ENCODE results near the gene INPP5D.
"Not testable (repeated sequence)": the region's sequence is repeated elsewhere in the genome, so short reads cannot be mapped to it uniquely, and the experiment has no call there.

INPP5D gene

GRCh38 chr2:233099820-233100191 lies 39.7 kb downstream of the INPP5D start:
- not testable (repeated sequence) for DNase-seq

DNA sequence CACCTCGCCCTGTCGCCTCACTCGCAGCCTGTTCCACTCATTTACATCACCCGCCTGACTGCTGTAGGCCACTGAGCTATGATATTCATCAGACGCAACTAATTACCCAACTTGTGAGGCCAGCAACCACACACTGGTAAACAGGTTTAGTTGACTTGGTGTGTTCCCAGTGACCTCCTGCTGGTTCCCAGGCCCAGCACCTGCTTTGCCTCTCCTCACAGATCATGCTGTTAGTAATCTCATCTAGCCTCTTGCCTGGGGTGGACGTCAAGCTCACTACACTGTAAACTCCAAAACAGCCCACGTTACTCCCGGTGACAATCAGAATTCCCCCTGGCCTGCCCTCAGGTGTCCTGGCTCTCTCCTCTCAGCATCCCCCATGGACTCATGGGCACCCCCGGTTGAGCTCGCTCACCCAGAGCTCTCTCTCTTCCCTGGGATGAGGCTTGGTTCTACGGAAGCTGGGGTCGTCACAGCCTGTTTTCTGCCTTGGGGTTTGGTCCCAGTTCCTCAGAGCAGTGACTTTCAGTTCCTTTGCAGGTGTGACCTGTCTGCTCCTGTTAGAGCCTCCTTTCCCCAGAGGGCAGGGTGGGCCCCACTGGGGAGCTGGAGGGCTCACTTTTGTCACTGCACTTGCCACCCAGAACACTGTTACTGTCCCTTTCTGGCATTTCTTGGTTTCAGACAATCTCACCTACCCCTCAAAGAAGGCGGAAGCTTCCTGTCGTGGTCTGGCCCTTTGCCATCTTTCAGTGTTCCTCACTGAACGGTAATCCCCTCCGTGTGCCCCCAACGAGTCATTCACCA lies 40.3 kb downstream of the INPP5D start:
- DNase-seq = no peak

DNA sequence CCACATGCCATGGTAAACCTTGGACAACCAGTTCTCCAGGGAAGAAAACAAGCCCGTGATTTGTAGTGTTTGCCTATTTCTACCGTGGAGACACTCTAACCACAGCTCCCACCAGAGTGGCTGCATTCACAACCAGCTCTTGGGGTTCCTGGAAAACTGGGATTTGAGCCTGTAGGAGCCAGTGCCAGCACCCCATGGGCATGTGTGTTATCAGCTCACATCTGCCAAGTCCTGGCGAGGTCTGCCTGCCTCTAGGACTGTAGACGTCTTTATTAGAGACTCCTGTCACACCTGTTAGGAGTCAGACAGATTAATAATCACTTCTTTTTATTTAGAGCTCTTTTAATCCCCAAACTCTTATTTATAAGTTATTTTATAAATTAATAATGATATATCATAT lies 41.0 kb downstream of the INPP5D start:
- DNase-seq = no peak

DNA sequence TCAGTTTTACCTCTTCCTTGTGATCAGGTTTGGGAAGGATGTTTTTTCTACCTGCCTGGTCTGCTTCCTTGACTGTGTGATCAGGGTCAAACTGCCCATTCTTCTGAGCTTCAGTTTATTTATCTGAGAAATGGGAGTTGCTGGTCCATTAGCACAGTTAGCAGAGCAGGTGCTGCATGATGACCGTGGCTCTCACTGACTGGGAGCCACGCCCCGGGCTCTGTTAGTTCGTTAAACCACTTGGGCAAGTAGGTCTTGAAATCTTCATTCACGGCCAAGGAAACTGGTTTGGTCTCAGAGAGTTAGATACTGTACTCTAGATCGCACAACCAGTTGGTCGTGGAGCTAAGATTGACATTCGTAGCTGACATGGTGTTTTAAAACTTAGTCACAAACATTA lies 41.7 kb downstream of the INPP5D start:
- no peak for DNase-seq

GRCh38 chr2:233105156-233105895 lies 45.2 kb downstream of the INPP5D start:
- no peak for DNase-seq

DNA sequence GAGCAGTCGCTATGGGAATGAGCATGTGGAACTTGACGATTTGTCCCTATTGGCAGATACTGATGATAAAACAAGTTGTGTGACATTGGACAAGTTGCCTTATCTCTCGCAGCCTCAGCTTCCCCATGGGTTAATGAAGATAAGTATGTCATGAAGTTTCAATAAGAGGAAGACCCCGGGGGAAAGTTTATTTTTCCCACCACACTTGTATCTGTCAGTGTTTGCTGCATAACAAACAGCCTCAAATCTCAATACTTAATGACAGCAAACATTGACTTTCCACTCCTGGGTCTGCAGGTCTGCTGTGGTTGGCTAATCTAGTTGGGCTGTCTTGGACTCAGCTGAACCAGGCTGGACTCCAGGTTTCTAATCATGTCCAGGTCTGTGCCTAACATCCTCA lies 45.8 kb downstream of the INPP5D start:
- DNase-seq = no peak

- no peak for DNase-seq
Observed at GRCh38 chr2:233107011-233107410, 46.9 kb downstream of the INPP5D start.

- no peak for DNase-seq
Observed at GRCh38 chr2:233107831-233108300, 47.7 kb downstream of the INPP5D start.

DNA sequence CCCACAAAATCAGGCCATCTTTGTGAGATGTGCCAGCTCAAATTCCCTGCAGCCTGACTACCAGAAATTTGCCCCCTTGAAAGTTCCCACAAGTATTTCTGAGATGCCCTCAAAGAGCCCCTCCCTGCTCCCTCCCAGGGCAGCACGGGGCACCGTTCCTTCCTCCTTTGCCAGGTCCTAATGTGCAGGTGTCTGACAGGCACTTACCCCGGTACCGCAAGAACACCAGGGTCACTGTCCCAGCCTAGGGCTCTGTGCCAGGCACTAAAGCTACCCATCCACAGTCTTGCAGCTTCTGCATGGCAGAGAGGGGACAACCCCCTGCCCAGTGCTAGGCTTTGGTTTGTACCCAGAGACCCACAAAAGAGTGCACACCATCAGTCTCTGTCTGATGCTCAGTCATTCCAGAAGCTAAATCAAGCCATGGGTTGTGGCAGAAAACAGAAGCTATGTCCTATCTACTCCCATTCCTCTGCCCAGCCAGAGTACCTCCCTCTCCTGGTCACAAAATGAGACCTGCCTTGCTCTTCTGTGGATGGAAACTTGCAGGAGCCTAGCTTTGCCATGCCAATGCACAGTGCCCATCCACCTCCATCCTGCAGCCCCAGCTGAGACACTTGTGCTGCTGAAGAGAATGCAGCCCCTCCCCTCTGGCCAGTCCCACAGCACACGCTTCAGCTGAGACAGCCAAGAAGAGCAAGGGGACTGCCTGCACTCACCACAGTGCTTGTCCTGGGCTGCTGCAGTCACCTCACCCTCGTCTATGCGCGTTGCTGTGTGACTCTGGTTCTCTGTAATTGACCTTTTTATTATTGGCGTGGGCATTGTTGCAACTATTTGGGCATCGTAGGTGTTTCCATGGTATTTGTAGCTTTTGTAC lies 48.7 kb downstream of the INPP5D start:
- no peak for DNase-seq

GRCh38 chr2:233111427-233111826 lies 51.3 kb downstream of the INPP5D start:
- no peak for DNase-seq

DNA sequence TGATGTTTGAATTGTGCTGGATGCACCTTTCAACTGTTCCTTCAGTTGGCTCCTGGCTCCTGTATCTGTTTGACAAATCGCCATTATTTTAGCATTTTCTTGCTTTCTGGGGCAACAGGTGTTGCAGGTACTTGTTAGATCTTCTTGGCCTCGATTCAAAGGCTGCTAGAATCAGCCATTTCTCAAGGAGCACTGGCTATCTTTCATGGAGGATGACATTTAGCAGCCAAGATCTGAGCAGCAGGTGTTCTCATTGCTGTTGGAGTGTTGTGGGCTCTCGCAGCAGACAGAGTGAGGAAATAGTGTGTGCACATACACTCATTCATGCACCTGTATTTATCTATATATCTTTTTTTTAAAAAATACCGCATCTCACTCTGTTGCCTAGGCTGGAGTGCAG lies 52.2 kb downstream of the INPP5D start:
- DNase-seq = no peak

- no peak for DNase-seq
Observed at GRCh38 chr2:233112776-233113452, 52.8 kb downstream of the INPP5D start.

- DNase-seq = no peak
Observed at GRCh38 chr2:233114421-233114861, 54.3 kb downstream of the INPP5D start.

DNA sequence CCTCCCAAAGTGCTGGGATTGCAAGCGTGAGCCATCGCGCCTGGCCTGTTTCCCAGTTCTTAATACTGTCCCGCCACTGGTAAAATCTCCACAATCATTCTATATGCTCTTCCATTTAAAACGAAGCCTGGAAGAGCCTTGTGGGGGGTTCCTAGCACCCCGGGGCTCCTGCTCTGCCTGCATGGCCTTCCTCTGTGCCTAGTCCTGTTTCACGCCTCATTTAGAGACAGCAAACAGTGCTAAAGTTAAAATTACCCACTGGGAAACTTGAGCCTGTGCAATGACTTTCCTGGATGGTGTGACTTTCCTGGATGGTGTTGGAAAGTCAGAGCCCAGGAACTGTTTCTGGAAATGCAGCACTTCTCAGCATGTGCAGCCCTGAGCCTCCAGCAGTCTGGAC lies 55.0 kb downstream of the INPP5D start:
- DNase-seq = no peak

DNA sequence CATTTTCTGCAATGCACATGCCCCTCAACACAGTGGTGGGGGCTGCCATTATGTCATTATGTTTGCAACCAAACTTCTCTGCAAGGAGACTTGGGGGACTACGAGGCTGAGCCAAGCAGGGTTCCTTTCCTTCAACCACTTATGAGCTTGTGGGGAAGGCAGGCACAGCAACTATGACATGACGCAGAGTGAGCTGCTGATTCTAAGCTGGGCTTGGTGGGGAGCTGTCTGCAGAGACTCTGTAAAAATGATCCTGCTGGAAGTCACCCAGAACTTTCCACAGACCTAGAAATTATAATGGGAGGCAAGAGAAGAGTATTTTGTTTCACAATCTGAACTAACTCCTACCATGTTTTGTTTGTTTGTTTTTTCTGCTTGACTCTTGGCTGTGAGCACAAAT lies 55.6 kb downstream of the INPP5D start:
- no peak for DNase-seq

GRCh38 chr2:233116946-233117345 lies 56.8 kb downstream of the INPP5D start:
- DNase-seq = no peak

DNA sequence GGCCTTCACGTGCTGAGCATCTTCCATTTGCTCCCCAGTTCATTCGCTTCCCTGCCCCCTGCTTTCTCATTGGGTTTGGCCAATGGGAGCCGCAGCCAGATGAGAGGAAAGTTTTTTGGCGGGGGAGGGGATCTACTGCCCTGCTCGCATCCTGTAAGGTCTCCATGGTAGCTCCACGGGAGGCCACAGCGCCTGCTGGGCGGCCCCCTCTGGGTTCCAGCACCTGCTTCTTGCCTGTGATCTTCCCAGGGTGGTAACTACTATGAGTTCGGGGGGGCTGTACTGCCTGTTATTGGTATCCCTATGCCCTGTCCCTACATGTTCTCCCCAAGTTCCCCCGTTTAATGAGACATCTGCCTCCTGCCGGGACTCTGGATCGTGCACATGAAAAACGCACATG lies 57.2 kb downstream of the INPP5D start:
- DNase-seq = no peak

DNA sequence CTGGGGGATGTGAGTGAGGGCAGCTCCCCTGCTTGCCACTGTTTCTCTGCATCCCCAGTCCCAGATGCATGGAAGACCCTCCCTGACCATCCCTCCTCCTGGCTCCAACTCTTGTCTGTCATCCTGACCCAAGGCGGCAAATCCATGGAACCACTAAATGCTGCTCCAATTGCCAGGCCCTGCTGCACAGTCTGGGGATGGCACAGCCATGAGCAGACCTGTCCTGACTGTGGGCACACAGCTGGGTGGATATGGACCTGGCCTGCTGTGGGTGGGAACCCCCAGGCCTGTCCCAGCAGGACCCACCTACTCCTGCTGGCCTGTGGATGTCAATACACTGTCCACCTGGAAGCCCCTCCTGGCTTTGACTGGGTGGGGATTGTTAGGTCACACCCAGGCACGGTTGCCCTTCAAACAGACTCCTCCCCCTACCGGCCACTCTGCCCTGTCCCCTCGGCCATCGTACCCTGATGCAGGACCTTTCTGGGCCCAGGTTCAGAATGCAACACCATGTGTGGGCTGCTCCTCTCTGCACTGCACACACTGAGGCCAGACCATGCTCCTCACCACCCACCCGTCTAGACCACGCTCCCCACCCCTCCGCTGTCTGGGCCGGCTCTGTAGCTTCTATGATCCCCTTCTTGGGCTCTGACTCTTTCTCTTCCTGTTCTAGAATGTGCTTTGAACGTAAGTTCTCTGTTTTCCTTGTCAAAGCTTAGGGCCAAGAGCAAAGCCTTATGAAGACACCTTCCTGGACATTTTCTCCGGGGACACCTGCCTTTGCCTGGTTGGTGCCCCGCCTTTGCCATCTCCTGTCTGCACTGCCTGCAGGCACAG lies 57.9 kb downstream of the INPP5D start:
- DNase-seq = no peak

- DNase-seq = no peak
Observed at GRCh38 chr2:233118648-233119000, 58.5 kb downstream of the INPP5D start.

DNA sequence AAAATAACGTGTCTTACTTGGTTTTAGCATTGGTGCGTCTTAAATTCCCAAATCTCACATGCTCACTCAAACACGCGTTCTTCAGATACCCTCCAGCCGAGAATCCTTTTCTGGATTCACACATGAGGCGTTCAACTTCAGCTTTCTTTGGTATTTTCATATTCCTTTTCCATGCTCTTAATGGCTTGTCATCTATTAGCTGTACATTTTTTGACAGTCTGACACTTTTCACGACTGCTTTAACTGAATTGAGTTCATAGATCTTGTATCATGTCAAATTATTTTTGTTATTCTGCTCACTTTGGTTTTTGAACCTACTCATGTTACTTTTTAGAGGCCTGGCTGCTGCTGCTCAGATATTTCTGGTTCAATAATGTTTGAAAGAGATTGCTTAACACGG lies 59.0 kb downstream of the INPP5D start:
- DNase-seq = no peak

DNA sequence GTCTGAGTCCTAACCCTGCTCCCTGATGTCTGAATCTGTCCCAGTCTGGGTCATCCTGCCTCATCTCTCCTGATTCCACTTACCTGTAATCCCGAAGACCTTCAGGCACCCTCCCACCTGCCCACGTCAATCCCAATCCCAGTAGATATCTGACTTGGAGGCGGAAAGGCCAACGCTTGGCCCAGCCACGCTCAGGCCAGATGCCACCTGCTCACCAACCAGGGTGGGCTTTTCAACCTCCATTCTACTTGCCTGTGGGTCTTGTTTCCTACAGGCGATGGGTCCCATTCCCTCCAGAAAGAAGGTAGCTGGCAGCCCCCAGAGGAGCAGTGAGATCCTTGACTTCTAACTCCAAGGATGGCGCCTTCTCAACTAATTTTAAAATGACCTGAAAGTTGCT lies 59.7 kb downstream of the INPP5D start:
- DNase-seq = no peak

GRCh38 chr2:233120459-233120858 lies 60.3 kb downstream of the INPP5D start:
- no peak for DNase-seq

All from NCI-H1092 (cell line).